ACHN (cell line): Measurements from ENCODE around the gene FAM135A.
A peak's percentile ranks its signal among the peaks of the same experiment; 100 is the strongest.

Experiments used
- DNase-seq: peaks from one replicate; pipeline ENCODE4 v3.0.0-alpha.2; 2015
- in situ Hi-C: cut with HindIII; loops from 2 replicates; pipeline ENCODE4 v1.10.0; 2017; ENCODE audit warnings: low sequenced_read_pairs, low pct_ligation_motif_present, low pct_unique_long_range_greater_than_20kb

FAM135A gene

DNA sequence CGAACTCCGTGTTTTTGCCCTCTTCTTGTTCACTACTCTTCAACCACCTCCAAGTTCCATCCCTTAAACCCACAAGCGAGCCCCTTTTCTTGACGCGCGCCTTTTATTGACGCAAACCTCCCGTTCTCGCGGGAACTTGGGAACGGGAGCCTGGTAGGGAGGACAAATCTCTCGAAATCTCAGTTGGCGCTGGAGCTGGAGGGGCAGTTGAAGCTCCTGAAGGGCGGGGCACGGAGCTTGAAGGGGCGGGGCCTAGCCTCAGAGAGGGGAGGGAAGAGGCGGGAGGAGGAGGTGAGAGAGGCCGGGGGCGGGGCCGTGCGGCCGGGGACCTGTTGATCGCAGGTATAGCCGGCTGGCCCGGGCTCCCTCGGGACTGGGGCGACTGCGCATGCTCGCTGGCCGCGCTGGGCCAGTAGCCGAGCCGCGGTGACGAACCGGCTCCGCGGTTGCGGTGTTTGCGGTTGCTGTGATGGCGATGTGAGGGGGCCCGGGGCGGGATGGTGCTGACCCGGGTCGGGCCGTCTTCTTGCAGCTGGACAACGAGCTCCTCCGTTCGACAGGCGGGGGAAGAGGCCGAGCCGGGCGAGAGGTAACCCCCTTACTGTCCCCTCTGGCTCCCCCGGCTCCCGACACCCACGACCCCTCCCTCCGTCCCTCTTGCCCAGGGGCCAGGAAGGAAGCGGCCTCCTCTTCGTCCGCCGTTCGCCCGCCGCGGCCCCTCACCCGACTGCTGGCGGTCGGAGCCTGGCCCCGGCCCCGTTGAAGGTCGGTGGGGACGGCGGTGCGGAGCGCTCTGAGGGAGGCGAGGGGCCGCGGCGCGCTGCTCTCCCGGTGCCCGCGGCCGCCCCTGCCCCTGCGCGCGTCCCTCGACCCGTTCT, at the start of gene FAM135A:
Gene FAM135A (plus strand): TSS at position 395 of the 878 bp plus-strand sequence. CDS start 14,835 bp downstream, outside the sequence.
- in situ Hi-C loops: no loop called here
- DNase-seq: peak; percentile 98

DNA sequence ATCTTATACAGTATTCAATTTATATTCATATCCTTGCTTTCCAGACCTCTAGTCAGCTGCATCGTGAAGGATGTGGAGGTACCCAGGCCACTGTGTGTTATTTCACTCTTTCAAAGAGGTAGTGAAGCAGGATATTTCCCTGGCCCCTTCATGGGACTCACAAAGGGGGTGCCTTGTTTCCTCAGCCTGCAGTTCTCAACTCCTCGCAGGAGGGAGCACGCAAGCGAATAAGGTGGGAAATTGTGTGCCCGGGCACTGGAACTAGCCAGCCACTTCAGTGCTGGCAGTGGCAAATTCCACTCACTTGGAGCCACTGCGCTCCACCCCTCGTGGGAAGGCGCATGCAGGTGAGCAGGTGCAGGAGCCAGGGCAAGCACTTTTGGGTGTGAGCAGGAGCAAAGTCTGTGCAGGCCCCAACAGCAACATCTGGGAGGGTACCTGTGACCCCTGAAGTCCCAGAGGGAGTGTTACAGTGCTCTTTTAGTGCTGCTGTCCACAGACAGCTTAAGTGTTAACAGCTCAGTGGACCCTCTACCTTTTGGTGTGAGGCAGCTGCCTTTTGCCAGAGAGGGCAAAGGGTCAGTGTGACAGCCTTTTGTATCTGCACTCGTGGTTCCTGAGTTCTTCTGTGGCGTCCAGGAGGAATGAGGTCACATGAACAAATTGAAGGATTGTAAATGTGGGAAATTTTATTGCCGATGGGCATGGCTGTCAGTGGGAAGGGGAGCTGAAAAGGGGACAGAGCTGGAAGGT, 49.4 kb upstream of the FAM135A start:
- DNase-seq: no peak
- in situ Hi-C loops: no loop called here

DNA sequence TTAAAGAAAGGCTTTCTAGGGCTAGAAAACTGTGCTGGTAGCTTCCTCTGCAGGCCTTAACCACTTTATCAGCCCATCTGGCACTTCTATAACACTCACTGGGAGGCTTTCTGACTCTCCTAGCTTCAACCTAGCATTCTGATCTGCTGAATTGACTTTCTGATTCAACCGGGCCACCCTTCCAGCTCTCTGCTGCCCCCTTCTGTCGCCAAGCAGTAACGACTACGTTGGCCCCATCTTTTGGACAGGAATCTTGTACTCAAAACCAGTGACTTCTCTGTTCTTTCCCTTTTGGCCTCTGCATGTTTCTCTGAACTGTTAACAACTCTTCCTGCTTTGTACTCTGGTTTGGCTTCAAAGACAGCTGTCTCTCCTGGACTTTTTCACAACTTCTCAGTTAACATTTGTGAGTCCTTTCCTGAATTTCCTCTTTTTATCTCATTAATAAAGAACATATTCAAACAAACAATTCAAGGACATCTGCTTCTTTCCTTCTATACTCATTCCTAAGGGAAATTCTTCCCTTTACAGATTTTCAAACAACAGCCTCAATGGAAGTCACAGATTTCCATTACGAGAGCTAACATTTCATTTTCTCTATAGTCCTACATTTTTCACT, 43.9 kb upstream of the FAM135A start:
- peak; percentile 60 for DNase-seq
- in situ Hi-C loops: no loop called here

DNA sequence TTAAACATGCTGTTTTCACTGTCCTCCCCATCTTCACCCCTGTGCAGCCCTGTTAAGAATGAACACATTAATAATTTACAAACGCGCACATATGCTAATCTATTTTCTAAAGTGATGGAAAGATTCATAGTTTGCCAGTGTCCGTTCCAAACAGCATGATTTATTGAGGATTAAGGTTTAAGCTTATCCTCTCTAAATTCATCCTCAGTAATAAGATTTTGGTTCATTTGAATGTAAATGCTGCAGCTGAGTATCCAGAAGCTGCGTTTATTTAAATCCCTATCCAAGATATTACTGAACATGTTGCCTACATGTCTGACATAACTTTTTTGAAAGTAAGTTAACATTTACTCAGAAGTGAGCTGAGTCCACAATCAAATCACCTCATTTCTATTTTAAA, 42.8 kb upstream of the FAM135A start:
- DNase-seq: no peak

DNA sequence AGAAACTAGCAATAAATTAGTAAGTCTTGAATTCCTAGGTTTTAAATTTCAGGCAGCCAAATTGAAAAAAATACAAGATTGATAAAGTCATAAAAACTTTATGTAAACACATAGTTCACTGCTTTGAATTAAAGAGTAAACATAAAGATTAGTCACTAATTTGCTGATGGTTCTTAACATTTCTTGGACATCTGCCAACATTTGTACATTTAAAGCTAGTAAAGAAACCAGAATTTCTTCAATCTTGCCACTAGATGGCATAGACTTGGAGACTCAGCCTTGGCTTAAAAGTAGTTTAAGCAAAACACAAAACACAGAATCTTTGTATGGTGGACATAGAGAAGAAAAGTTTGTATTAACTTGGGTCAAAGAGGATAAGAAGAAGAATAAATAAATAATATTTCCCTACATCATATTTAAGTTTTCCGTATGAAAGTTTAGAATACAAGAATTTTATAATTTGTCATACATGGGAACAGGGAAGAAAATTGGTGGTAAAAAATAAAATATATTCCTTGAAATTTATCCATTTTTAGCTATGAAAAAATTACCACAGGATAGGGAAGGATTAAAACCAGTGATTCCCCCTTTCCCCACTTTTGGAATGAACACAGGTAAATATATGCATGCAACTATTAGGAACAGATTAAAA, 41.7 kb upstream of the FAM135A start:
- in situ Hi-C loops: no loop called here
- DNase-seq: peak; percentile 74

More for the DNA sequence above, 42.8 kb upstream of the FAM135A start:
- in situ Hi-C loops: no loop called here

DNA sequence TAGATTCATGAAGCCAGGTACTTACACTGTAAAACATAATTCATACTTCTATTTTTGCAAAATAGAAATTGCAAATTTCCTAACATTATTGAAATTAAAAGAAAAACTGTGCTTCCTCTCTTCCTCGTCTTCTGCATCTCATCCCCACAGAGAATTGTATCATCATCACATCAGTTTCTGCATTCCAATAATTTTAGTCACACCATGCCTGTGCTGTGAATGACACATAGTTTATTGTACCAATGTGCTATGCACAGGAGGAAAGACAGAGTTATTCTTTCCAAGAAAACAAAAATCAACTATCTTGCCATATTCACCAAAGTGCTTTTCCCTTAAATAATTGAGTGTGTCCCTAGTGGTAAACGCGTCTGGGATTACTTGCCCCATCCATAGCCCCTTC, 38.1 kb upstream of the FAM135A start:
- DNase-seq: peak; percentile 80
- in situ Hi-C loops: no loop called here

DNA sequence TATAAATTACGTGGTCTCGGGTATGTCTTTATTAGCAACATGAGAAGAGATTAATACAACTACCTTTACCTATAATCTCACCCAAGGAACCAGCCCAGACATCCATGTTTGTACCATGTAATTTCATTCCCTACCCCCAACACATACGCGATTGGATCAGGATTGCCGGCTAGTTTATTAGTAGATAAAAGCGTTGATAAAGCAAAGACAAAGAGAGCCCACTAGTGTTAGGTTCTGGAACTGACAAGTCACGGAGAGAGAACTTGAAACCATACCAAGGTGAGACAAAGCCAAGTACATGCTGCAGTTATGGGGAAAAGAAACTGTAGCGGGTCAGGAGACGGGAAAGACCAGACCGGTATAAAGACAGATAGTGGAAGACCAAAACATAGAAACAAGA, 37.4 kb upstream of the FAM135A start:
- DNase-seq: peak; percentile 25
- in situ Hi-C loops: no loop called here

DNA sequence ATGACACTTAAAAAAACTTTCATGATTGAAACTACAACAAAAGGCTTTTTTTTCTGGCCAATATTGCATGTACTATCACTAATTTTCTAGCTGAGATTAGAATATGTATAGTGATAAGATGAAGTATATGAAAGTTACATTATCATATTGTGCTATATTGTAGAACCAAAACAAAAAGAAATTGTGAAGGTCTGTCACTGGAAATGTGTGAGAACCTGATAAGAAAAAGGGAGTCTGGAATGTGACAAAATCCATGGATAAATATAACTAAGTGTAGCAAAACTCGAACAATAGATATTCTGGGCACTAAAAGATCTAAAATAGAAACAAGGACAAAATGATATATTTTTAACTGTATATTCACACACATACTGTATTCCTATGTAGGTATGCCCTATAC, 36.7 kb upstream of the FAM135A start:
- in situ Hi-C loops: no loop called here

DNA sequence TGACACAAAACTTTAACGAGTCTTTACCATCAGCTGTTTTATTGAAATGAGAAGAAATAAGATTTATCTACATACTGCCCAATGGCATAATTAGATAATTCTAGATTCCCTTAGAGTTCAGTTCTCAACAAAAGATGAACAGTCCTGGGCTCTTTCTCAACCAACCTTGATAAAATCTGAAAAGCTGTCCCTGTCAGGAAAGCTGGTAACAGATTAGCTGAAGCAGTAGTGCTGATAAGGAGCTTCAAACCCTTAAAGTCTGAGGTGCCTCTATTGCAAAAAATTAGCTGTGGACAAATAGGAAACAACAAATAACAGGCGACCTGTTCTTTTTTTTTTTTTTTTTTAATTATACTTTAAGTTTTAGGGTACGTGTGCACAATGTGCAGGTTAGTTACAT, 35.9 kb upstream of the FAM135A start:
- in situ Hi-C loops: no loop called here
- no peak for DNase-seq

More for the DNA sequence above, 36.7 kb upstream of the FAM135A start:
- DNase-seq: no peak

DNA sequence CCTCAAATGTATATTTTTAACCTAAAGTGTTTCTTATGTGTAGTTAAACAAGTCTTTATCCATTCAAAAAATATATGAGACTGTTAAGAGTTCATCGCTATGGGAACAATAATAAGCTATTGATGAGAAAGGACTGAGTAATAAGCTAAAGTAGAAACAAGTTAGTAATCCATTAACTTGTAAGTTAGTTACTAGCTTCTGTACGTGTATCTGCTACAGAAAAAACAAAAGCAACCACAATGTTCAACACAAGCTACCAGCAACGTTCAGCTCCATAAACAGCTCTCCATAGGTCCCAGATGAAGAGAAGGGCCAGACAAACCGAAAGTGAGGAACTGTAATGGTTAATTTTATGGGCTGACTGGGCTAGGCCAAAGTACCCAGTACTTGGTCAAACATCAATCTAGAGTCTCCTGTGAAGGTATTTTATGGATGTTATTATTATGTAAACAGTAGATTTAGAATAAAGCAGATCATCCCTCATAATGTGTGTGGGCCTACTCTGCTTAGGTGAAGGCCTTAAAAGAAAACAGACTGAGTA, 33.8 kb upstream of the FAM135A start:
- in situ Hi-C loops: no loop called here
- DNase-seq: no peak

DNA sequence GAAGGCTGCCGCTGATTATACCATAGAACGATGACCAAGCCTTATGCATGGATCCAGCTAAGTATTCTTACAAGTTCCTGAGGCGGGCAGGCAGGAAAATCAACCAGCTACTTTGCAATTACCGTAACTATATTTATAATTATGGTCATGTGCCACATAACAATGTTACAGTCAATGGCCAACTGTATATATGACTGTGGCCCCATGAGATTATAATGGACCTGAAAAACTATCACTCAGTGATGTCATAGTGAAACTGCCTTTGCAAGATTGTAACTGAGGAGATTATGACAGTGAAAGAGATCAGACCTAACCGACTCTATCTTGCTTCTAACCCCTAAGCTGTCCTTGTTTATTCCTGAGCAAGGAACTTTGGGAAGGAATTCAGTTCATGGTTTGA, 33.1 kb upstream of the FAM135A start:
- in situ Hi-C loops: no loop called here
- DNase-seq: no peak

DNA sequence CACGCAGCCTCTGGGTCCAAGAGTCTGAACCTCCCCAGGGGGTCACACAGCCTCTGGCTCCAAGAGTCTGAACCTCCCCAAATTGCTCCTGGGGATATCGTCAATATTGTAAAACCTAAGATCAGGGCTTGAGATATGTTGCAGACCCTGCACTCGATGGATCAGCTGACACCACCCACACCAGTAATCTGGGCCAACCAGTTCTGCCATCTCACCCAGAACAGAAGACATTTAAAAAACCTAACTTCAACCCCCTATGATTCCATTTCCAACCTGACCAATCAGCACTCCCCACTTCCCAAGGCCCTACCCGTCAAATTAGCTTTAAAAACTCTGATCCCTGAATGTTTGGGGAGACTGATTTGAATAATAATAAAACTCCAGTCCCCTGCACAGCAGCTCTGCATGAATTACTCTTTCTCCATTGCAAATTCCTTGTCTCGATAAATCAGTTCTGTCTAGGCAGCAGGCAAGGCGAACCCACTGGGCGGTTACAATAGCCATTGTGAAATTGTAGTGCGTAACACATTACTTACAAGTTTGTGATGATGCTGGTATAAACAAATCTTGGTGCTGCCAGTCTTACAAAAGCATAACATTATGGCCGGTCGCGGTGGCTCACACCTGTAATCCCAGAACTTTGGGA, 32.4 kb upstream of the FAM135A start:
- in situ Hi-C loops: no loop called here

DNA sequence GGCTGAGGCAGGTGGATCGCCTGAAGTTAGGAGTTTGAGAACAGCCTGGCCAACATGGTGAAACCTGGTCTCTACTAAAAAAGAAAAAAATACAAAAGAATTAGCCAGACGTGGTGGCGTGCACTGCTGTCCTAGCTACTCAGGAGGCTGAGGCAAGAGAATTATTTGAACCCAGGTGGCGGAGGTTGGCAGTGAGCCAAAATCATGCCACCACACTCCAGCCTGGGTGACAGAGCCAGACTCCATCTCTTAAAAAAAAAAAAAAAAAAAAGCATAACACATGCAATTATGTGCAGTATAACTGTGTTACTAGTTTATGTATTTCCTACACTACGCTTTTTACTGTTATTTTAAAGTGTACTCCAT, 31.9 kb upstream of the FAM135A start:
- no peak for DNase-seq
- in situ Hi-C loops: no loop called here

More for the DNA sequence above, 32.4 kb upstream of the FAM135A start:
- DNase-seq: no peak

DNA sequence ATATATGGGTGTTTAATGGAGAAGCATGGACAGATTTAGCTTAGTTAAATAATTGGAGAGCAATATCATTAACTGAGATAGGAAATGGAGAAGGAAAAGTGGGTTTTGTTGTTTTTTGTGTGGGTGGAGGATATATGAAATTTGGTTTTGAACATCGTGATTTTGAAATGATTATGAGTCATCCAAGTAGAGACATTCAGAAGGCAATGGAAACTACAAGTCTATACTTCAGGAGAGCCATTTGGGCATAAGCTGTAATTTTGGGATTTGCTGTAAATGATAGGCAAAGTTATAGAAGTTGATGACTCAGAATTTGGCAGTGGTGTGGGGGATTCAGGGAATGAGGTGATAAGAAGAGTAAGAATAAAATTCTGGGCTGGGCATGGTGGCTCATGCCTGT, 27.4 kb upstream of the FAM135A start:
- in situ Hi-C loops: no loop called here
- DNase-seq: no peak

DNA sequence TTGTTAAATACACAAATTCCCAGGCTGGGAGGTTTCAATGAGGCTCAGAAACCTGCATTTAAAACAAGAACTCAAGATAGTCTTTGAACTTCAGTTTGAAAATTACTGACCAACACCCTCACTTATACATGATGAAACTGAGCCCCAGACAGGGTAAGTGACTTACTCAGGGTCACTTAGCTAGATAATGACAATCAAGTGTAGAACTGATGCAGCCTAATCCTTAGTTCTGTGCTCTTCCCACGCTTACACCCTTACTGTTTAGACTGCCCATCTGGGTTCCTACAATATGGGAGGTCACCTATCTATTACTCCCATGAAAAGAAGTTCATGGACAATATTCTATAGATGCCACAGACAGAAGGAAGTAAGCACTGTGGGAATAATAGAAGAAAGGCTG, 24.5 kb upstream of the FAM135A start:
- no peak for DNase-seq
- in situ Hi-C loops: no loop called here

DNA sequence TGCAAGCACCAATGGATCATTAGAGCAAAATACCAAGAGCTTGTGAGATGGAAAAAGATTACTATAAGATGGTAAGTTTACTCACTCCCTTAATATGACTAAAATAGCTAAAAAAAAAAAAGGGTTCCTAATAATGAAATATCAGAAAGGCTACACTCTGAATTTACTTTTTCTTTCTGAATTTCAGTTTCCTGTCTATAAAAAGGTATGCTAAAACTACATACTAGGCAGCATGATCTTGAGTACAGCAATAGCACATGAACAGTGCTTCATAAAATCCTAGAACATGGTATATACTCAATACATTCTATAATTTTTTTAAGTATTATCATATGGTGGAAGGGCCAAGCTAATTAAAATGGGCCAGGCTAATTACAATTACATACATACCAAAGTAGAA, 24.0 kb upstream of the FAM135A start:
- in situ Hi-C loops: no loop called here
- DNase-seq: no peak

DNA sequence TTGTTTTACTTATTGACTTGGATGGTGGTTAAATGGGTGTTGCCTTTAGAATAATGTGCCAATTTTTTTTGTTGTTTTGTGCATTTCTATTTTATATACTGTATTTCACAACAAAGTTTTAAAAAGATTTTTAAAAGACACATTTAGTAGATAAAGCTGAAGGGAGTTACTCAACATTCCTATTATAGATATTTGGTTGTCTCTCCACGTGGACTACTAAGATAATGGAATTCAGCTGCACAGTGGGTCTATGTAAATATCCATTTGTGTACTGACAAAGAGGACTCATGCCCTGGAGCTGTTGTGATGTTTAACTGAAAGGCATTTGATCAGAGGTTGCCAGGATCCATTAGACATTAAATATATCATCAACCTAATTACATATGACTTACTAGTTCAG, 23.2 kb upstream of the FAM135A start:
- DNase-seq: no peak
- in situ Hi-C loops: no loop called here

DNA sequence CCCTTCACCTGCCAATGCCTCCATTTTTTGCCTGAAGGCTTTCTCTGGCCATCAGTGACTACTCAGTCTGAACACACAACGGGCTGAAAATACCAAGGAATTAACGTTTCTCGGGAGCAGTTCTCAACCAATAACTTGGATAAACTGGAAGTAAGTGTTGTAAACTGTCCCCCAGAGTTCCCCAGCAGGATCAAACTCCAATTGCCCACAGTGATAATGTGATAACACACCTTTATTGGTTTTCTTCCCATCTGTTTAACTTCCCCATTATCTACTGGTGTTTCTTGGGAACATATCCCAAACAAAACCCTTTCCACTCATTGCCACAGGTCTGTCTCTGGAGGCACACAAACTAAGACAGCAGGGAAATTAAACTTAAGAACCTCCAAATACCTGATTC, 21.8 kb upstream of the FAM135A start:
- DNase-seq: no peak
- in situ Hi-C loops: no loop called here
